Measurements from ENCODE around the gene DNAI1.

- TF ChIP-seq, protein P1, sequence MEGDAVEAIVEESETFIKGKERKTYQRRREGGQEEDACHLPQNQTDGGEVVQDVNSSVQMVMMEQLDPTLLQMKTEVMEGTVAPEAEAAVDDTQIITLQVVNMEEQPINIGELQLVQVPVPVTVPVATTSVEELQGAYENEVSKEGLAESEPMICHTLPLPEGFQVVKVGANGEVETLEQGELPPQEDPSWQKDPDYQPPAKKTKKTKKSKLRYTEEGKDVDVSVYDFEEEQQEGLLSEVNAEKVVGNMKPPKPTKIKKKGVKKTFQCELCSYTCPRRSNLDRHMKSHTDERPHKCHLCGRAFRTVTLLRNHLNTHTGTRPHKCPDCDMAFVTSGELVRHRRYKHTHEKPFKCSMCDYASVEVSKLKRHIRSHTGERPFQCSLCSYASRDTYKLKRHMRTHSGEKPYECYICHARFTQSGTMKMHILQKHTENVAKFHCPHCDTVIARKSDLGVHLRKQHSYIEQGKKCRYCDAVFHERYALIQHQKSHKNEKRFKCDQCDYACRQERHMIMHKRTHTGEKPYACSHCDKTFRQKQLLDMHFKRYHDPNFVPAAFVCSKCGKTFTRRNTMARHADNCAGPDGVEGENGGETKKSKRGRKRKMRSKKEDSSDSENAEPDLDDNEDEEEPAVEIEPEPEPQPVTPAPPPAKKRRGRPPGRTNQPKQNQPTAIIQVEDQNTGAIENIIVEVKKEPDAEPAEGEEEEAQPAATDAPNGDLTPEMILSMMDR (IDR thresholded peaks at IDR 0.05): no peak
- TF ChIP-seq POLR2A (IDR thresholded peaks at IDR 0.05): no peak
Observed at GRCh38 chr9:34555500-34555899, 96.9 kb downstream of the DNAI1 start.
